Chondrocyte (in vitro differentiated cells): Measurements from ENCODE around the gene PDE11A. TPM values are rescaled to one million over a fixed set of nuclear protein-coding genes. Genes with fewer than 3 reads are reported as not detected.

ENCODE experiments used
- DNase-seq: peaks from one replicate; pipeline ENCODE4 v3.0.0; 2021; ENCODE audit warnings: mixed read lengths, low spot score
- H3K27ac Mint-ChIP-seq: one replicate; pipeline ENCODE4 v1.8.0; 2021; ENCODE audit warnings: mild to moderate bottlenecking, moderate library complexity, mixed read lengths; ENCODE audit not compliant: unreplicated experiment
- H3K27me3 Mint-ChIP-seq: 2 replicates; pipeline ENCODE4 v1.8.0; 2021; ENCODE audit warnings: low read depth, mixed read lengths
- H3K36me3 Mint-ChIP-seq: 2 replicates; pipeline ENCODE4 v1.8.0; 2021; ENCODE audit warnings: low read depth, mixed read lengths
- H3K4me1 Mint-ChIP-seq: 2 replicates; pipeline ENCODE4 v1.8.0; 2021; ENCODE audit warnings: low read depth, mild to moderate bottlenecking, mixed read lengths
- H3K4me3 Mint-ChIP-seq: one replicate; pipeline ENCODE4 v1.8.0; 2021; ENCODE audit warnings: mild to moderate bottlenecking, moderate library complexity, mixed read lengths; ENCODE audit not compliant: unreplicated experiment
- H3K9me3 Mint-ChIP-seq: 2 replicates; pipeline ENCODE4 v1.8.0; 2021; ENCODE audit warnings: low read depth, mixed read lengths
- total RNA-seq: library from RNA; stranded (reverse); gene quantifications from 3 replicates; pipeline ENCODE4 v1.2.1, GENCODE V29; 2021
- TF ChIP-seq, protein P1 (sequence below): fragments of 200-600 bp; sonication (generic); IDR thresholded peaks from 2 replicates; pipeline ENCODE4 v1.5.0; 2021; ENCODE audit warnings: antibody characterized with exemption, mild to moderate bottlenecking, moderate library complexity

The PDE11A gene
- total RNA-seq, 1 donor from 2014 or later: 2.1 TPM

GRCh38 chr2:178106053-178106452 is 33.5 kb upstream of the PDE11A start:
- Mint-ChIP-seq H3K36me3 (no peaks in the 10 kb centered on the region), H3K4me1 (peaks cover 2% of the 10 kb centered on the region), H3K27me3 (no peaks in the 10 kb centered on the region), H3K4me3 (no peak overlapping the region), H3K27ac (no peak overlapping the region), H3K9me3 (no peaks in the 10 kb centered on the region)
- no peak for DNase-seq
- TF ChIP-seq, protein P1, sequence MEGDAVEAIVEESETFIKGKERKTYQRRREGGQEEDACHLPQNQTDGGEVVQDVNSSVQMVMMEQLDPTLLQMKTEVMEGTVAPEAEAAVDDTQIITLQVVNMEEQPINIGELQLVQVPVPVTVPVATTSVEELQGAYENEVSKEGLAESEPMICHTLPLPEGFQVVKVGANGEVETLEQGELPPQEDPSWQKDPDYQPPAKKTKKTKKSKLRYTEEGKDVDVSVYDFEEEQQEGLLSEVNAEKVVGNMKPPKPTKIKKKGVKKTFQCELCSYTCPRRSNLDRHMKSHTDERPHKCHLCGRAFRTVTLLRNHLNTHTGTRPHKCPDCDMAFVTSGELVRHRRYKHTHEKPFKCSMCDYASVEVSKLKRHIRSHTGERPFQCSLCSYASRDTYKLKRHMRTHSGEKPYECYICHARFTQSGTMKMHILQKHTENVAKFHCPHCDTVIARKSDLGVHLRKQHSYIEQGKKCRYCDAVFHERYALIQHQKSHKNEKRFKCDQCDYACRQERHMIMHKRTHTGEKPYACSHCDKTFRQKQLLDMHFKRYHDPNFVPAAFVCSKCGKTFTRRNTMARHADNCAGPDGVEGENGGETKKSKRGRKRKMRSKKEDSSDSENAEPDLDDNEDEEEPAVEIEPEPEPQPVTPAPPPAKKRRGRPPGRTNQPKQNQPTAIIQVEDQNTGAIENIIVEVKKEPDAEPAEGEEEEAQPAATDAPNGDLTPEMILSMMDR: no peak

- Mint-ChIP-seq H3K36me3 (no peaks in the 10 kb centered on the region), H3K27me3 (no peaks in the 10 kb centered on the region), H3K27ac (no peak overlapping the region)
Observed at GRCh38 chr2:178105566-178105965, 33.0 kb upstream of the PDE11A start.

GRCh38 chr2:178101321-178102079 is 28.9 kb upstream of the PDE11A start:
- Mint-ChIP-seq H3K36me3 (no peaks in the 10 kb centered on the region), H3K27me3 (no peaks in the 10 kb centered on the region), H3K4me3 (no peak overlapping the region), H3K4me1 (no peaks in the 10 kb centered on the region), H3K9me3 (no peaks in the 10 kb centered on the region), H3K27ac (no peak overlapping the region)
- no peak for DNase-seq
- TF ChIP-seq, protein P1: no peak

More at GRCh38 chr2:178105566-178105965, 33.0 kb upstream of the PDE11A start:
- Mint-ChIP-seq H3K9me3 (no peaks in the 10 kb centered on the region), H3K4me3 (no peak overlapping the region), H3K4me1 (peaks cover 2% of the 10 kb centered on the region)
- DNase-seq: no peak
- TF ChIP-seq, protein P1: no peak

- Mint-ChIP-seq H3K4me3 (no peak overlapping the region), H3K36me3 (no peaks in the 10 kb centered on the region), H3K9me3 (no peaks in the 10 kb centered on the region), H3K27ac (no peak overlapping the region), H3K27me3 (peaks cover 2% of the 10 kb centered on the region), H3K4me1 (no peaks in the 10 kb centered on the region)
- DNase-seq: no peak
- TF ChIP-seq, protein P1: no peak
Observed at GRCh38 chr2:178093471-178093870, 20.9 kb upstream of the PDE11A start.

DNA sequence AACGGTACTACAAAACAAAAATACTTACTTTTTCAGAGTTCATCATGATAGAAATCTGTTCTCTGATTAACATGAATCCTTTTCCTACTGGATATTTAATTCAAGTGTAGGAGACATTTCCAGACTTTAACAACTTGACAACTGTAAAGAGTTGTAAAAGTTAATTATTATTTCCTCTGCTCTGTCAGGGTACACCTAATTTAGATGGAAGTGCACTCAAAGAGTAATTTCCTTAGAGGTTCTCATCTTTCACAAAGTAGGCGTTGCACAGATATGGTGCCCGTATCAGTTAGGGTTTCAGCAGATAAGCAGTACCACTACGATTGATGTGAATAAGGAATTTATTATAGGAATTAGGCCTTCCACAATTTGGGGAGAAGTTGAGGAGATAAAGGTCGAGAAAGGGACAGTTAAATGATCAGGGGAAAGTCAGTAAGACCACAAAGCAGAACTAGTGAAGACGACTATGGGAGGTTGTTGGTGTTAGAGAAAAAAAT is 16.2 kb upstream of the PDE11A start:
- Mint-ChIP-seq H3K27ac (no peak overlapping the region), H3K27me3 (peaks cover 15% of the 10 kb centered on the region), H3K9me3 (no peaks in the 10 kb centered on the region), H3K4me3 (no peak overlapping the region), H3K36me3 (no peaks in the 10 kb centered on the region), H3K4me1 (no peaks in the 10 kb centered on the region)
- DNase-seq: no peak
- TF ChIP-seq, protein P1: no peak
